Uterus (tissue), 4 donors: ENCODE data around the gene C4orf36. TPM values are rescaled to one million over a fixed set of nuclear protein-coding genes. Genes with fewer than 3 reads are reported as not detected.

ENCODE experiments used
- DNase-seq, 2 donors: peaks; one replicate each; pipeline ENCODE4 v3.0.0-alpha.2; 2019 to 2020
- H3K27ac ChIP-seq, 2 donors: fragments of 200-600 bp; sonication (generic); 1 replicate in 1 of 2; 2 replicates in 1 of 2; pipeline ENCODE4 v1.5.1; 2016 to 2018
- H3K27me3 ChIP-seq, 2 donors: fragments of 200-600 bp; sonication (generic); one replicate each; pipeline ENCODE4 v1.5.1; 2018 to 2019; ENCODE audit warnings: control low read depth in 1 of 2
- H3K36me3 ChIP-seq, 2 donors: fragments of 200-600 bp; sonication (generic); one replicate each; pipeline ENCODE4 v1.5.1; 2019; ENCODE audit warnings: control low read depth in 1 of 2
- H3K4me1 ChIP-seq, 2 donors: fragments of 200-600 bp; sonication (generic); one replicate each; pipeline ENCODE4 v1.5.1; 2018 to 2019; ENCODE audit warnings: control low read depth in 1 of 2
- H3K4me3 ChIP-seq, 2 donors: fragments of 200-600 bp; sonication (generic); 1 replicate in 1 of 2; 2 replicates in 1 of 2; pipeline ENCODE4 v1.5.1; 2018 to 2019; ENCODE audit warnings: mild to moderate bottlenecking in 1 of 2
- H3K9me3 ChIP-seq, 2 donors: fragments of 200-600 bp; sonication (generic); one replicate each; pipeline ENCODE4 v1.5.1; 2019; ENCODE audit warnings: control low read depth in 1 of 2
- CTCF ChIP-seq, 4 experiments: fragments of 200-600 bp in 2 of 4; fragments of 450-650 bp in 2 of 4; sonication (generic) in 2 of 4; IDR thresholded peaks; one replicate each; pipeline ENCODE4 v1.5.1; 2016 to 2019; ENCODE audit warnings: antibody characterized with exemption in 4 of 4, mild to moderate bottlenecking in 2 of 4, moderate library complexity in 1 of 4
- POLR2A ChIP-seq, 2 donors: fragments of 450-650 bp; IDR thresholded peaks; one replicate each; pipeline ENCODE4 v1.6.1; 2016; ENCODE audit warnings: antibody characterized with exemption in 2 of 2, mild to moderate bottlenecking in 1 of 2, moderate library complexity in 1 of 2
- intact Hi-C: fragments of 100-400 bp; cut with DNase I; formaldehyde crosslinking; loops from one replicate; pipeline ENCODE4 v1.15.1; 2023; ENCODE audit warnings: low total_unique reads
- total RNA-seq, 4 donors: library from RNA; depleted of rRNA in 3 of 4; stranded (reverse); fragments of >200 nt in 3 of 4; gene quantifications; one replicate each; pipeline versions ENCODE4 v1.1.0 to v1.2.4, GENCODE V29; 2014 to 2023
- donor health status: DM: yes; HTN: yes; CAD: no.

C4orf36 gene
- total RNA-seq, 4 donors from 2014 or later, result 0.91 to 4.8 TPM; not detected in 2

GRCh38 chr4:86921608-86922252, 29.5 kb upstream of the C4orf36 start:
- no peak overlapping the region for H3K27ac ChIP-seq
- no peak for DNase-seq
- no peaks in the 10 kb centered on the region for H3K9me3 ChIP-seq
- H3K4me3 ChIP-seq, result no peak overlapping the region
- H3K4me1 ChIP-seq, result no peaks in the 10 kb centered on the region
- intact Hi-C loops, result loop anchor here (5.0 to 10.0 kb wide), 2 partner anchors 183 to 311 kb away; no protein-coding TSS in a partner anchor
- no peak for TF ChIP-seq POLR2A (IDR thresholded peaks at IDR 0.05)
- no peak for TF ChIP-seq CTCF (IDR thresholded peaks at IDR 0.05)
- no peaks in the 10 kb centered on the region for H3K36me3 ChIP-seq
- H3K27me3 ChIP-seq, result no peaks in the 10 kb centered on the region

- intact Hi-C loops, result loop anchor here (5.0 to 10.0 kb wide), 2 partner anchors 185 to 313 kb away; no protein-coding TSS in a partner anchor
- Histone ChIP-seq H3K4me3 (no peak overlapping the region), H3K27ac (no peak overlapping the region), H3K9me3 (no peaks in the 10 kb centered on the region), H3K4me1 (no peaks in the 10 kb centered on the region), H3K36me3 (no peaks in the 10 kb centered on the region), H3K27me3 (no peaks in the 10 kb centered on the region)
- TF ChIP-seq CTCF (IDR thresholded peaks at IDR 0.05), result no peak
- no peak for TF ChIP-seq POLR2A (IDR thresholded peaks at IDR 0.05)
- DNase-seq, result no peak
These were observed 27.5 kb upstream of the C4orf36 start for GRCh38 chr4:86919561-86920223.

GRCh38 chr4:86918539-86919072, 26.4 kb upstream of the C4orf36 start:
- Histone ChIP-seq H3K36me3 (no peaks in the 10 kb centered on the region), H3K27me3 (no peaks in the 10 kb centered on the region), H3K27ac (no peak overlapping the region), H3K4me3 (no peak overlapping the region), H3K9me3 (no peaks in the 10 kb centered on the region), H3K4me1 (no peaks in the 10 kb centered on the region)
- DNase-seq, result no peak
- intact Hi-C loops, result no loop called here
- no peak for TF ChIP-seq CTCF (IDR thresholded peaks at IDR 0.05)
- TF ChIP-seq POLR2A (IDR thresholded peaks at IDR 0.05), result no peak

GRCh38 chr4:86917212-86918039, 25.2 kb upstream of the C4orf36 start:
- intact Hi-C loops, result no loop called here
- no peak for TF ChIP-seq CTCF (IDR thresholded peaks at IDR 0.05)
- Histone ChIP-seq H3K4me3 (no peak overlapping the region), H3K27me3 (no peaks in the 10 kb centered on the region), H3K4me1 (no peaks in the 10 kb centered on the region), H3K27ac (no peak overlapping the region), H3K36me3 (no peaks in the 10 kb centered on the region), H3K9me3 (no peaks in the 10 kb centered on the region)
- DNase-seq, result no peak
